Measurements from ENCODE around the gene CDA.
"Not testable (repeated sequence)": the region's sequence is repeated elsewhere in the genome, so short reads cannot be mapped to it uniquely, and the experiment has no call there.

Gene CDA

GRCh38 chr1:20587661-20588053 lies 1.2 kb upstream of the CDA start:
- DNase-seq: no peak

- no peak for DNase-seq
These were observed 708 bp downstream of the CDA start for GRCh38 chr1:20589331-20590278.

- DNase-seq: no peak
These were observed 1.4 kb downstream of the CDA start for GRCh38 chr1:20590306-20590777.

- DNase-seq: no peak
These were observed 4.9 kb downstream of the CDA start for GRCh38 chr1:20593756-20594155.

GRCh38 chr1:20594746-20595145 lies 5.8 kb downstream of the CDA start:
- no peak for DNase-seq

- DNase-seq: no peak
These were observed 7.2 kb downstream of the CDA start for GRCh38 chr1:20596106-20596505.

GRCh38 chr1:20597650-20598049 lies 8.8 kb downstream of the CDA start:
- DNase-seq: no peak

GRCh38 chr1:20600156-20600555 lies 11.3 kb downstream of the CDA start:
- DNase-seq: no peak

- DNase-seq: no peak
These were observed 12.4 kb downstream of the CDA start for GRCh38 chr1:20601129-20601825.

- DNase-seq: no peak
These were observed 14.1 kb downstream of the CDA start for GRCh38 chr1:20602851-20603450.

- DNase-seq: no peak
These were observed 14.9 kb downstream of the CDA start for GRCh38 chr1:20603504-20604464.

- no peak for DNase-seq
These were observed 15.8 kb downstream of the CDA start for GRCh38 chr1:20604678-20605077.

GRCh38 chr1:20606801-20607570 lies 18.1 kb downstream of the CDA start:
- DNase-seq: not testable (repeated sequence)

GRCh38 chr1:20609541-20609940 lies 20.6 kb downstream of the CDA start:
- no peak for DNase-seq

GRCh38 chr1:20610970-20611369 lies 22.1 kb downstream of the CDA start:
- DNase-seq: no peak

- no peak for DNase-seq
These were observed 22.8 kb downstream of the CDA start for GRCh38 chr1:20611652-20612051.

- no peak for DNase-seq
These were observed 23.4 kb downstream of the CDA start for GRCh38 chr1:20612221-20612746.

- DNase-seq: no peak
These were observed 25.3 kb downstream of the CDA start for GRCh38 chr1:20614131-20614579.

- DNase-seq: no peak
These were observed 27.3 kb downstream of the CDA start for GRCh38 chr1:20615946-20616846.

- DNase-seq: no peak
These were observed 28.1 kb downstream of the CDA start for GRCh38 chr1:20616847-20617487.
